Measurements from ENCODE around the gene TTC34.

DNA sequence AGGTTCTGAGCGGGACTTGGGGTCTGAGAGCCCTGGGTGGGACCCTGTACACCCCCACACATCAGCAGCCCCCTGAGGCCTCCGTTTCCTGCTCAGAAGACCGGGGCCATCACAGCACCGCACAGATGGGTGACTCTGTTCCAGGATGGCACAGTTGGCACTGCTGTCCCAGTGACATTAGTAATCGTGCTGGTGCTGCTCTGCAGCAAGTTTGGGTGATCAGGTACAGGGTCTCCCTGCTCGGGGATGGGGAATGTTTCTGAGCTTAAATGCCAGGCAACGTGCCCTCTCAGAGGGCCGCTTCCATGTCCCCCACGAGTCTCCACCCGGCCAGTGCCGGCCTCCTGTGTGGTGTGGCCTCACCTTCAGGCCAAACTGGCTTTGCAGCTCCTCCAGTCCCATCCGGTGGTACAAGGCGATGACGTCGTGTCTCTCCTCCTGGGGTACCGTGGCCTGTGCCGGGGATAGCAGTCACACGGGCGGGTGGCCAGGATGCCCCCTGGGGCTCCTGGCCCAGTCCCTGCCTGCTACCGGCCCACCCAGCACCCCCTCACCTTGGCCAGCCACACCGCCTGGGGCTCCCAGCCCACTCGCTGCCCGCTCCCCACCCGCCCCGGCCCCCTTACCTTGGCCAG, 197.9 kb downstream of the TTC34 start:
- no peak for TF ChIP-seq GATA2 (IDR thresholded peaks at IDR 0.05; ENCODE audit: low read depth, low read length)
- TF ChIP-seq GATA3 (IDR thresholded peaks at IDR 0.05; ENCODE audit: low read depth, low read length): no peak
